Muscle of back (tissue), 13 donors: Measurements from ENCODE around the gene KCTD19. TPM values are rescaled to one million over a fixed set of nuclear protein-coding genes. Genes with fewer than 3 reads are reported as not detected.
"Not testable (repeated sequence)": the region's sequence is repeated elsewhere in the genome, so short reads cannot be mapped to it uniquely, and the experiment has no call there.

Experiments
- DNase-seq, 3 donors: peaks; one replicate each; pipeline versions ENCODE4 v3.0.0 to v3.0.0-alpha.2; 2013
- long read RNA-seq, 9 donors: transcript quantifications; one replicate each; lab custom pipeline, GENCODE V29; 2026
- polyA plus RNA-seq, 10 donors: library from polyadenylated mRNA; unstranded; fragments of 120-200 nt; gene quantifications; one replicate each; pipeline ENCODE4 v1.2.1, GENCODE V29; 2013; ENCODE audit not compliant: insufficient read length in 10 of 10

Gene KCTD19
- under 1 TPM; 0.05 to 0.36 (median 0.28) TPM for polyA plus RNA-seq
- long read RNA-seq, donor 1: 0 reads
- long read RNA-seq, donor 2: 0 reads
- long read RNA-seq, donor 3: 0 reads
- long read RNA-seq, donor 4: 0 reads
- long read RNA-seq, donor 5: 0 reads
- long read RNA-seq, donor 6: 0 reads
- long read RNA-seq, donor 7: 0 reads
- long read RNA-seq, donor 8: 0 reads
- long read RNA-seq, donor 9: 0 reads

GRCh38 chr16:67326472-67327309 is at the start of gene KCTD19, which contains the start of gene LRRC36:
Gene KCTD19, minus strand, starts transcription at chr16:67326741. Its CDS starts 34 bp downstream, at chr16:67326707.
Gene LRRC36, plus strand, starts transcription at chr16:67326815. Its CDS starts 48 bp downstream, at chr16:67326863.
- DNase-seq: peak in 2 of 3 donors; percentile 37 to 57

DNA sequence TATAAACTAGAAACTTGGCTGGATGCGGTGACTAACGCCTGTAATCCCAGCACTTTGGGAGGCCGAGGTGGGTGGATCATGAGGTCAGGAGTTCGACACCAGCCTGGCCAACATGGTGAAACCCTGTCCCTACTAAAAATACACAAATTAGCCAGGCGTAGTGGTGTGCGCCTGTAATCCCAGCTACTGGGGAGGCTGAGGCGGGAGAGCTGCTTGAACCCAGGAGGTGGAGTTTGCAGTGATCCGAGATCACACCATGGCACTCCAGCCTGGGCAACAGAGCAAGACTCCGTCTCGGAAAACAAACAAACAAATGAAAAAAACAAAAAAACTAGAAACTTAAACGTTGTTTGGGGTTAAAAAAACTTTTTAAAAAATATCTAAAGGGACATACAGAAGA is 49.5 kb upstream of the KCTD19 start:
- not testable (repeated sequence) for DNase-seq

- DNase-seq: peak in 2 of 3 donors; percentile 63 to 76
Measured at GRCh38 chr16:67372664-67373063, 46.1 kb upstream of the KCTD19 start.

DNA sequence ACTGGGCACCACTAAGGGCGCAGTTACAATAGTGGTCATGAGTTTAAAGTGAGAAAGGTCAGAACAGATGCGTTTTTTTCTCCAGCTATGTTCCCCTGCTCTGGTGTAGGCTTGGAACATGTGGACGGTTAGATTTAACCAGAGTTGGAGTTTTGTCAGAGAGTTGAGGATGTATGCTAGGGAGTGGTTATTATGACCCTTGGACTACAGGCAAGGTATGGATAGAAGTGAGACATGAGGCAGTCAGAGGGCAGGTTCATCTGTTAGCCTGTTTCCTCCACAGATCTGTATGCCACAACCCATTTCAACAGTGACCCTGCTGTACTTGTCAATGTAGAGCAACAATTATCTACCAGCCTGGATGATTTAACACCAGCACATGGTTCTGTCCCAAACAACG is 44.1 kb upstream of the KCTD19 start:
- no peak for DNase-seq

DNA sequence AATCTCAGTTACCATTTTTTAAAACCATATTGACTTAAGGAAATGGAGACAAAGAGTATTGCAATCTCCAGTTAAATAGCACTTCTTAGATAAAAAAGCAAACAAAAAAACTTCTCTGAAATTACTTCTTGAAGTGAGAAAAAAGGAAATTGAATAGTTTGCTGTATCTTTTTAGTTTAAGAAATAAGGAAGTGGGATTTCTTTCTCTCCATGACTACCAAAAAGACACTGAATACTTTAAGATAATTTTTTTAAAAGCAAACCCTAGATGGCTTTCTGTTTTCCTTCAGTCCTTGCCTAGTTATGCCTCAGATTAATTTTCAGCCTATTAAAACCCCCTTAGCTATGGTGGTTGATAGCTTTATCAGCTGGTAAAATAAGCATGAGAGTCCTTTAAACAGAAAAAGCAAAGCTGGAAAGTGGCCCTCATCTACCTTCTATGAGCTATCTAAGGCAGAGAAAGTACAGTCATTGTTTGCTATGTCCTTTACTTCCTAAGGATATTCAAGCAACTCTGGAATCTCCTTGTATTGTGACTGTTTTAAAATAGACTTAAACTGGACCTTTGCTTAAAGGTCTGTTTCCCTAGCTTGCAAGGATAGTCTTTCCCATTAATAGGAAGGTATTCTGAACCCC is 38.2 kb upstream of the KCTD19 start:
- DNase-seq: no peak

GRCh38 chr16:67361038-67361437 is 34.5 kb upstream of the KCTD19 start:
- DNase-seq: no peak

DNA sequence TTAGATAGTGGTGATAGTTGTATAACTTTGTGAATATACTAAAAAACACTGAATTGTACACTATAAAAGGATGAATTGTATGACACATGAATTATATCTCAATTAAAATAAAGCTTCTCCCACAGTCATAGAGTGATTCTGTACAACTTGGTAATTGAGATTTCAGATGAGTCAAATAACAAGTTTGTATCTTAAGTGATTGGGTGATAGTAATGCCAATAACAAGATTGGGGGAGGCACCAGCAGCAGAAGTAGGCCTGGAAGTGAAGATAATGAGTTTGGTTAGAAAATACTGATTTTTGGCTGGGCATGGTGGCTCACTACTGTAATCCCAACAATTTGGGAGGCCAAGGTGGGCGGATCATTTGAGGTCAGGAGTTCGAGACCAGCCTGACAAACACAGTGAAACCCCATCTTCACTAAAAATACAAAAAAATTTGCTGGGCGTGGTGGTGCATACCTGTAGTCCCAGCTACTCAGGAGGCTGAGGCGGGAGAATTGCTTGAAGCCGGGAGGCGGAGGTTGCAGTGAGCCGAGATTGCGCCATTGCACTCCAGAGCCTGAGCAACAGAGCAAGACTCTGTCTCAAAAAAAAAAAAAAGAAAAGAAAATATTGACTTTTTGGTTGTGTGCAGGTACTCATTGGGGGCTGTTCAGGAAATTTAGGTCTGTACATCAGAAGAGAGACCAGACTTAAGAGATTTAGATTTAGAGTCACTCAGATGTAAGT is 33.2 kb upstream of the KCTD19 start:
- not testable (repeated sequence) for DNase-seq

DNA sequence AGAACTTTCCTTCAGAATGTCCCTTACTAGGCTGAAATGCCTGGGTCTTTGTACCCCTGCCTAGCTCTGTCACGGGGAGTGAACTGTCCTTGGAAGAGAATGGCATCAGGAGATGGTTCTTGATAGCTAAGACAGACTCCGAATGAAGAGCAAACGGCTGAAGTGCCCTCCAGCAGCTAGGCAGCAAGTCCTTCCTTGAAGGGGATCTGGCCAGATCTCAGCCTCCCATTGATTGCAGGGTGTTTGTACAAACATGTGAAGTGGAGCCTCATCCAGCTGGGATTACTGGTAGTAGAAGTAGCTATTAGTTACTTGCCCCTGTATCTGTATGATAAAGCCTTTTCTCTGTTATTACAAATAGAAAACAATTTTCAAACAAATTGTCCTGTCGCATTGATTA is 31.0 kb upstream of the KCTD19 start:
- DNase-seq: no peak

DNA sequence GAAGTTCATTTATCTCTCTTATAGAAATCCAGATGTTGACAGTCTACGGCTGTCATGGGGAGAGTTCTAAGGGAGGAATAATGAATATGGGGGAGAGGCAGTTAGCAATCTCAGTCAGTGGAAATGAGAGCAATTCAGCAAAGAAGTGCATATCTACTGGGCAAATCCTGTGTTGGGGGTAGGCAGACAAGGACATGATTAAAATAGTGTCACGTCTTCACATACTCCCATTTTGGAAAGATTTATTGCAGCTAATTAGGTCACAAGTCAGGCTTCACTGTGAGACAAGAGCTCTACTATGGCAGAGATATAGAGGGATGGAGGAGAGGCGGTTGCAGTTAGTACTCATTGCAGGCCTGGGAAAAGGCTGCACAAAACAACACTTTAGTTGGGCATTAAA is 29.9 kb upstream of the KCTD19 start:
- no peak for DNase-seq

GRCh38 chr16:67352463-67352862 is 25.9 kb upstream of the KCTD19 start:
- not testable (repeated sequence) for DNase-seq

GRCh38 chr16:67350324-67350723 is 23.8 kb upstream of the KCTD19 start:
- DNase-seq: no peak

GRCh38 chr16:67349172-67349571 is 22.6 kb upstream of the KCTD19 start:
- DNase-seq: no peak

GRCh38 chr16:67346341-67346740 is 19.8 kb upstream of the KCTD19 start:
- no peak for DNase-seq

GRCh38 chr16:67345401-67345800 is 18.9 kb upstream of the KCTD19 start:
- DNase-seq: no peak

DNA sequence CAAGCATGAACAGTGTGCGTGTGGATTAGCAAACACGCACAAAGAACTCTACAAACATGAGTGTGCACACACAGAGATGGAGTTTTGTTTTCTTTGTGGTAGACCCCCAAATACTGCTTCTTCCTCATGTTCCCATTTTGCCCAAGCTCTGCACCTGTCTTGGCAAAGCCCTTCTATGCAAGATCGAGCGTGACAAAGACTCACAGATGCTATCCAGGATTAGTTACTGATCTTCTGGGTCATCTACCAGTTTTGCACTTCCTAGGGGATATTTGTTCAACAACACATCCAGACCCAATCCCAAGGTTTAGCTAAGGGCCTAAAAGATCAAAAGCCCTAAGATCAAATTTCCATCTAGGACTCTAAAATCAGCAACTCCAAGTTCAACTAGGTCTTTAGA is 16.1 kb upstream of the KCTD19 start:
- DNase-seq: no peak

- no peak for DNase-seq
Measured at GRCh38 chr16:67341250-67341649, 14.7 kb upstream of the KCTD19 start.

DNA sequence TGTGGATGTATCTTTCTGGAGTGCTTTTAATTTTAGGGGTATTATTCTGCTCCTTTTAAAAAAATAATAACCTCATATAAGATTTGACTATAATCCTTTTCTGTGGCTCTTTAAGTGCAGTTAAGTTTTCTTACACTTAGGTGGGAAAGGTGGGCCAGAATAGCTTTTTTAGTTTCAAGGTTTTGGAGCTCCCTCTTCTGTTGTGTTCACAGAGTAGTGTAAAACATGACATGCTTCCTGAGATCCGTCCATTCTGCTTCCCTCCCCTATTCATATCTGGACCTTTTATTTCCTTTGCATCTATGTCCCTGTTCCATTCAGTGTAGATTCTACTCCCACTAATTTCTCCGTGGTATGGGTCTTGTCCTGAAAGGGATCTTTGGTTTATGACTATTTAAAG is 12.9 kb upstream of the KCTD19 start:
- peak in 1 of 3 donors; percentile 7 for DNase-seq

- no peak for DNase-seq
Measured at GRCh38 chr16:67336648-67337047, 10.1 kb upstream of the KCTD19 start.

- DNase-seq: no peak
Measured at GRCh38 chr16:67336116-67336515, 9.6 kb upstream of the KCTD19 start.

DNA sequence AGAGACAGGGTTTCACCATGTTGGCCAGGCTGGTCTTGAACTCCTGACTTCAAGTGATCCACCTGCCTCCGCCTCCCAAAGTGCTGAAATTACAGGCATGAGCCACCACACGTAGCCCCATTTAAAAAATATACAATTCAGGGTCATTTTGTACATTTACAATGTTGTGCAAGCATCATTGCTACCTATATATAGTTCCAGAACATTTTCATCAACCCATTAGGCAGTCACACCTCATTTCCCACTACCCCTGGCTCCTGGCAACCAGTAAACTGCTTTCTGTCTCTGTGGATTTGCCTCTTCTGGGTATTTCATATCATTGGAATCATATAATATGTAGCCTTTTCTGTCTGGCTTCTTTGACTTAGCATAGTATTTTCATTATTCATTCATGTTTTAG is 6.8 kb upstream of the KCTD19 start:
- no peak for DNase-seq

DNA sequence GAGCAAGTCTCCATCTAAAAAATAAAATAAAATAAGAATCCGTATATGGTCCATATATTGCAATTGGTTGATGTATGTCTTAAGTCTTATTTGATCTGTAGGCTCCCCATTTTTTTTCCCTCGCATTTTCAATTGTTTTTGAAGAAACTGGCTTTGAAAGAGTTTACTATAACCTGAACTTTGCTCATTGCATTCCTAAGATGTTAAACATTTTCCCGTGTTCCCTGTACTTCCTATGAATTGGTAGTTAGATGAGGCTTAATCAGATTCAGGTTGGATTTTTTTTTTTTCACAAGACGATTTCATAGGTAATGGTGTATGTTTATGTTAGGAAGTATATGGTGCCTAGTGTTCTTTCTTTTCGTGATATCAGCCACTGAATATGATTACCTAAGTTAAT is 3.4 kb upstream of the KCTD19 start:
- DNase-seq: no peak

- no peak for DNase-seq
Measured at GRCh38 chr16:67327743-67328142, 1.2 kb upstream of the KCTD19 start.
